Upper lobe of right lung (tissue), 1 donor: ENCODE results near the gene GID8. TPM values are rescaled to one million over a fixed set of nuclear protein-coding genes. Genes with fewer than 3 reads are reported as not detected.

ENCODE experiments used
- ATAC-seq: fragments of 200-7000 bp; cut with Tn5 transposase; one replicate; pipeline ENCODE4 v1.9.1; 2020; ENCODE audit warnings: mild to moderate bottlenecking, moderate library complexity
- DNase-seq: peaks from one replicate; pipeline ENCODE4 v3.0.0-alpha.2; 2020
- H3K27ac ChIP-seq: fragments of 200-600 bp; one replicate; pipeline ENCODE4 v1.8.0; 2022
- H3K27me3 ChIP-seq: fragments of 200-600 bp; one replicate; pipeline ENCODE4 v1.8.0; 2022; ENCODE audit warnings: mild to moderate bottlenecking
- H3K36me3 ChIP-seq: fragments of 200-600 bp; one replicate; pipeline ENCODE4 v1.8.0; 2022
- H3K4me1 ChIP-seq: fragments of 200-600 bp; one replicate; pipeline ENCODE4 v1.8.0; 2022
- H3K4me3 ChIP-seq: fragments of 200-600 bp; one replicate; pipeline ENCODE4 v1.8.0; 2022; ENCODE audit warnings: mild to moderate bottlenecking
- H3K9me3 ChIP-seq: fragments of 200-600 bp; one replicate; pipeline ENCODE4 v1.8.0; 2022
- CTCF ChIP-seq: fragments of 200-600 bp; IDR thresholded peaks from one replicate; pipeline ENCODE4 v1.8.0; 2022; ENCODE audit warnings: antibody characterized with exemption
- intact Hi-C: fragments of 100-400 bp; cut with DNase I; formaldehyde crosslinking; loops from one replicate; pipeline ENCODE4 v1.11.0; 2022
- total RNA-seq: library from RNA; stranded (reverse); fragmentation: NEBNext Ultra II Directional; extraction: Animal tissue kit (Norgen Biotek cat#: 25700); gene quantifications from one replicate; pipeline ENCODE4 v1.2.1, GENCODE V29; 2021
- donor health status: DM: no; HTN: yes; CAD: no; lungs with severe emphysema.

The GID8 gene
- total RNA-seq, 1 donor from 2014 or later: 27.4 TPM

GRCh38 chr20:62978561-62978943 lies 40.6 kb downstream of the GID8 start:
- intact Hi-C loops: no loop called here
- no peak for TF ChIP-seq CTCF
- no peaks in the 10 kb centered on the region for H3K9me3 ChIP-seq
- peaks cover 3% of the 10 kb centered on the region for H3K4me1 ChIP-seq
- H3K27ac ChIP-seq: no peak overlapping the region
- ATAC-seq: no peak
- no peak for DNase-seq
- H3K4me3 ChIP-seq: no peak overlapping the region
- no peaks in the 10 kb centered on the region for H3K36me3 ChIP-seq
- peaks cover 94% of the 10 kb centered on the region for H3K27me3 ChIP-seq

- H3K4me1 ChIP-seq: peaks cover 3% of the 10 kb centered on the region
- no peak for TF ChIP-seq CTCF
- H3K27ac ChIP-seq: no peak overlapping the region
- no peak overlapping the region for H3K4me3 ChIP-seq
- ATAC-seq (no peak), DNase-seq (no peak)
- peaks cover 90% of the 10 kb centered on the region for H3K27me3 ChIP-seq
- H3K36me3 ChIP-seq: no peaks in the 10 kb centered on the region
- no peaks in the 10 kb centered on the region for H3K9me3 ChIP-seq
- intact Hi-C loops: no loop called here
Observed at GRCh38 chr20:62979310-62979709, 41.4 kb downstream of the GID8 start.

GRCh38 chr20:62979876-62980373 lies 42.0 kb downstream of the GID8 start:
- no peak for DNase-seq
- no peak for TF ChIP-seq CTCF
- Histone ChIP-seq H3K4me3 (no peak overlapping the region), H3K36me3 (no peaks in the 10 kb centered on the region), H3K4me1 (peaks cover 3% of the 10 kb centered on the region), H3K27ac (no peak overlapping the region), H3K9me3 (no peaks in the 10 kb centered on the region), H3K27me3 (peaks cover 90% of the 10 kb centered on the region)
- intact Hi-C loops: no loop called here
- ATAC-seq: no peak

GRCh38 chr20:62980380-62980960 lies 42.5 kb downstream of the GID8 start:
- TF ChIP-seq CTCF: no peak
- no peak overlapping the region for H3K4me3 ChIP-seq
- intact Hi-C loops: no loop called here
- DNase-seq (no peak), ATAC-seq (no peak)
- H3K4me1 ChIP-seq: peaks cover 3% of the 10 kb centered on the region
- no peaks in the 10 kb centered on the region for H3K36me3 ChIP-seq
- no peaks in the 10 kb centered on the region for H3K9me3 ChIP-seq
- peaks cover 90% of the 10 kb centered on the region for H3K27me3 ChIP-seq
- no peak overlapping the region for H3K27ac ChIP-seq

- intact Hi-C loops: no loop called here
- Histone ChIP-seq H3K4me1 (peaks cover 3% of the 10 kb centered on the region), H3K27ac (no peak overlapping the region), H3K27me3 (peaks cover 90% of the 10 kb centered on the region), H3K4me3 (no peak overlapping the region), H3K9me3 (no peaks in the 10 kb centered on the region), H3K36me3 (no peaks in the 10 kb centered on the region)
- no peak for DNase-seq
- TF ChIP-seq CTCF: no peak
- no peak for ATAC-seq
Observed at GRCh38 chr20:62980970-62981369, 43.0 kb downstream of the GID8 start.
